ENCODE results near the gene CEP20.

DNA sequence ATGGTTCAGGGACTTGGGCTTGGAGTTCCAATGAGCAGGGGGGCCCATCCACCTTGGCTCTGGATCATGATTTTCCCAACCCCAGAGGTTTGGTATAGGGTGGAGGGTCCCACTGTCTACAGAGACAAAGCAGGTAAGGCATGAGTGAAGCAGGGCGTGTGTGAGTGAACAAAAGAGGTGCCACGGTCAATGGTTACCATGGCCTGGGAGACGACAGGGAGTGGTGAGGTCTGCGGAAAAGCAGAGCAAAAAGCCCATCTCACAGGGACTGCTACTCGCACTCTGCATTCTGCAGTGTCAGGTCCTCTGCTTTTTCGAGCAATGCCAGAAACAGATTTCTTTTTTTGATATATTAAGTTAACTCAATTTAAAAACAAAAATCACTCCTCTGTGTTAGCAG is 56.2 kb downstream of the CEP20 start:
- TF ChIP-seq POLR2AphosphoS5 (IDR thresholded peaks at IDR 0.05; ENCODE audit: low read depth, low read length): no peak
- TF ChIP-seq, protein P1, sequence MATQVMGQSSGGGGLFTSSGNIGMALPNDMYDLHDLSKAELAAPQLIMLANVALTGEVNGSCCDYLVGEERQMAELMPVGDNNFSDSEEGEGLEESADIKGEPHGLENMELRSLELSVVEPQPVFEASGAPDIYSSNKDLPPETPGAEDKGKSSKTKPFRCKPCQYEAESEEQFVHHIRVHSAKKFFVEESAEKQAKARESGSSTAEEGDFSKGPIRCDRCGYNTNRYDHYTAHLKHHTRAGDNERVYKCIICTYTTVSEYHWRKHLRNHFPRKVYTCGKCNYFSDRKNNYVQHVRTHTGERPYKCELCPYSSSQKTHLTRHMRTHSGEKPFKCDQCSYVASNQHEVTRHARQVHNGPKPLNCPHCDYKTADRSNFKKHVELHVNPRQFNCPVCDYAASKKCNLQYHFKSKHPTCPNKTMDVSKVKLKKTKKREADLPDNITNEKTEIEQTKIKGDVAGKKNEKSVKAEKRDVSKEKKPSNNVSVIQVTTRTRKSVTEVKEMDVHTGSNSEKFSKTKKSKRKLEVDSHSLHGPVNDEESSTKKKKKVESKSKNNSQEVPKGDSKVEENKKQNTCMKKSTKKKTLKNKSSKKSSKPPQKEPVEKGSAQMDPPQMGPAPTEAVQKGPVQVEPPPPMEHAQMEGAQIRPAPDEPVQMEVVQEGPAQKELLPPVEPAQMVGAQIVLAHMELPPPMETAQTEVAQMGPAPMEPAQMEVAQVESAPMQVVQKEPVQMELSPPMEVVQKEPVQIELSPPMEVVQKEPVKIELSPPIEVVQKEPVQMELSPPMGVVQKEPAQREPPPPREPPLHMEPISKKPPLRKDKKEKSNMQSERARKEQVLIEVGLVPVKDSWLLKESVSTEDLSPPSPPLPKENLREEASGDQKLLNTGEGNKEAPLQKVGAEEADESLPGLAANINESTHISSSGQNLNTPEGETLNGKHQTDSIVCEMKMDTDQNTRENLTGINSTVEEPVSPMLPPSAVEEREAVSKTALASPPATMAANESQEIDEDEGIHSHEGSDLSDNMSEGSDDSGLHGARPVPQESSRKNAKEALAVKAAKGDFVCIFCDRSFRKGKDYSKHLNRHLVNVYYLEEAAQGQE (IDR thresholded peaks at IDR 0.05; ENCODE audit: insufficient read depth in 1 of 2, low read depth in 2 of 2, low read length in 2 of 2): no peak

All from PFSK-1 (cell line).